Ishikawa (cell line): Measurements from ENCODE around the gene EFCAB13.

Source experiments
- CEBPB ChIP-seq: IDR thresholded peaks from 2 replicates; pipeline ENCODE4 v1.6.1; 2012
- CREB1 ChIP-seq: IDR thresholded peaks from 2 replicates; pipeline ENCODE4 v1.6.1; 2012; ENCODE audit warnings: low read depth
- EGR1 ChIP-seq: IDR thresholded peaks from 2 replicates; pipeline ENCODE4 v1.6.1; 2012
- FOXM1 ChIP-seq: IDR thresholded peaks from 2 replicates; pipeline ENCODE4 v1.6.1; 2012; ENCODE audit warnings: low read depth, borderline replicate concordance
- NFIC ChIP-seq: IDR thresholded peaks from 2 replicates; pipeline ENCODE4 v1.6.1; 2012
- RAD21 ChIP-seq: IDR thresholded peaks from 2 replicates; pipeline ENCODE4 v1.6.1; 2012; ENCODE audit warnings: low read depth
- REST ChIP-seq: IDR thresholded peaks from 2 replicates; pipeline ENCODE4 v1.6.1; 2012; ENCODE audit warnings: low read depth, mild to moderate bottlenecking
- TAF1 ChIP-seq: IDR thresholded peaks from 2 replicates; pipeline ENCODE4 v1.6.1; 2012; ENCODE audit warnings: low read depth, mild to moderate bottlenecking
- TCF12 ChIP-seq: IDR thresholded peaks from 2 replicates; pipeline ENCODE4 v1.6.1; 2012; ENCODE audit warnings: low read depth
- TEAD4 ChIP-seq: IDR thresholded peaks from 2 replicates; pipeline ENCODE4 v1.6.1; 2012
- USF1 ChIP-seq: IDR thresholded peaks from 2 replicates; pipeline ENCODE4 v1.6.1; 2012
- YY1 ChIP-seq: IDR thresholded peaks from 2 replicates; pipeline ENCODE4 v1.6.1; 2012; ENCODE audit warnings: low read depth
- ZBTB7A ChIP-seq: IDR thresholded peaks from 2 replicates; pipeline ENCODE4 v1.6.1; 2012; ENCODE audit warnings: low read depth

GRCh38 chr17:47414612-47415011 is 90.9 kb downstream of the EFCAB13 start:
- no peak for TF ChIP-seq TAF1
- TF ChIP-seq CEBPB, result no peak
- TF ChIP-seq TEAD4, result no peak
- no peak for TF ChIP-seq RAD21
- TF ChIP-seq YY1, result no peak
- no peak for TF ChIP-seq ZBTB7A
- no peak for TF ChIP-seq REST
- no peak for TF ChIP-seq CREB1
- TF ChIP-seq NFIC, result no peak
- TF ChIP-seq TCF12, result no peak
- TF ChIP-seq EGR1, result no peak
- TF ChIP-seq USF1, result no peak
- TF ChIP-seq FOXM1, result no peak
